ENCODE measurements around the gene ACOT4. TPM values are rescaled to one million over a fixed set of nuclear protein-coding genes. Genes with fewer than 3 reads are reported as not detected.

The ACOT4 gene
- total and polyA plus RNA-seq, 2 of the 8 experiments (the other 6 are each of a cell fraction or from before 2014, with no cell fraction given) = 0.80 to 1.1 TPM

DNA sequence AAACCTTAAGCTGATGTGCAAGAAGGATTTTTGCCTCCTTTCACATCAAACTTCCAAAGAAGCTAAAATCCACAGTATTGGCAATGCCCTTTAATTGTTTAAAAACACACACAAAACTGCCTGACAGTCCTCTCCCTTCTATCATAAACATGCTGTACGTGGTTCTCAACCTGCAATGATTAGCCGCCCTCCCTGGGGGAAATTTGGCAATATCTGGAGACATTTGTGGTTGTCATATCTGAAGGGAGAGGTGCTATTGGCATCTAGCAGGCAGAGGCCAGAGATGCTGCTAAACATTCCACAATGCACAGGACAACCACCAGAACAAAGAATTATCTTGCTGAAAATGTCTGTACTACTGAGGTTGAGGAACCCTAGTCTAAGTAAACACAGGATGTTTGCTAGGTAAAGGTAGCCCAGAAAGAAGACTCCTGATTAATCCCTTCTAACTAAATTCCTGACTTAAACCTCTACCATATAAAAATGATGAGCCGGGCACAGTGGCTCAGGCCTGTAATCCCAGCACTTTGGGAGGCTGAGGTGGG is 21.8 kb downstream of the ACOT4 start (continued):
- TF ChIP-seq POLR2A (IDR thresholded peaks at IDR 0.05; ENCODE audit: control extremely low read depth in 1 of 2, low read depth in 2 of 2, low read length in 2 of 2) = no peak

All from H1 (cell line).